GM19193 (cell line): ENCODE data around the gene MFRP.

Experiments
- POLR2A ChIP-seq: IDR thresholded peaks from 4 replicates; pipeline ENCODE4 v1.6.1; 2011; ENCODE audit not compliant: insufficient read depth, insufficient read length; ENCODE audit errors: extremely low read depth

The MFRP gene

GRCh38 chr11:119309953-119310681, 36.4 kb downstream of the MFRP start:
- TF ChIP-seq POLR2A = no peak

GRCh38 chr11:119309411-119309810, 37.1 kb downstream of the MFRP start:
- TF ChIP-seq POLR2A = no peak

- no peak for TF ChIP-seq POLR2A
These were observed 38.5 kb downstream of the MFRP start for GRCh38 chr11:119307974-119308373.

- no peak for TF ChIP-seq POLR2A
These were observed 39.3 kb downstream of the MFRP start for GRCh38 chr11:119307219-119307618.

GRCh38 chr11:119306373-119306890, 40.1 kb downstream of the MFRP start:
- TF ChIP-seq POLR2A = no peak

GRCh38 chr11:119305556-119306372, 40.7 kb downstream of the MFRP start:
- no peak for TF ChIP-seq POLR2A

GRCh38 chr11:119303227-119303718, 43.2 kb downstream of the MFRP start:
- no peak for TF ChIP-seq POLR2A

- no peak for TF ChIP-seq POLR2A
These were observed 46.1 kb downstream of the MFRP start for GRCh38 chr11:119300198-119300964.

- TF ChIP-seq POLR2A = no peak
These were observed 47.1 kb downstream of the MFRP start for GRCh38 chr11:119299416-119299815.

GRCh38 chr11:119298726-119299125, 47.8 kb downstream of the MFRP start:
- TF ChIP-seq POLR2A = no peak

- no peak for TF ChIP-seq POLR2A
These were observed 48.6 kb downstream of the MFRP start for GRCh38 chr11:119297938-119298337.

- TF ChIP-seq POLR2A = no peak
These were observed 51.3 kb downstream of the MFRP start for GRCh38 chr11:119295178-119295577.

GRCh38 chr11:119293461-119293860, 53.0 kb downstream of the MFRP start:
- no peak for TF ChIP-seq POLR2A

GRCh38 chr11:119290894-119291497, 55.5 kb downstream of the MFRP start:
- no peak for TF ChIP-seq POLR2A
